IMR-90 (cell line): ENCODE measurements around the gene USP36. TPM values are rescaled to one million over a fixed set of nuclear protein-coding genes. Genes with fewer than 3 reads are reported as not detected.

Experiments
- ATAC-seq: fragments of 200-7000 bp; cut with Tn5 transposase; 2 replicates; pipeline ENCODE4 v1.9.1; 2020; ENCODE audit warnings: low read depth, mild to moderate bottlenecking, moderate library complexity
- BruUV-seq: library from RNA; stranded (reverse); fragments of 400-500 nt; replicated peaks from 2 replicates; lab custom pipeline; 2021; lab: Mats Ljungman, UMichigan
- CTCF ChIA-PET: fragments of 300-600 bp; formaldehyde crosslinking; extraction: SDS; loops from one replicate; lab custom pipeline; 2021; ENCODE audit warnings: antibody characterized with exemption; lab: Yijun Ruan, JAX
- POLR2A ChIA-PET: fragments of 300-600 bp; sonication (Branson Sonifier 250); formaldehyde crosslinking; loops from one replicate; lab custom pipeline; 2022; ENCODE audit warnings: antibody characterized with exemption; ENCODE audit not compliant: unreplicated experiment; lab: Charles Lee
- DNase-seq: peaks from one replicate; pipeline ENCODE4 v3.0.0; 2013
- H2AFZ ChIP-seq: replicated peaks from 2 replicates; pipeline ENCODE3; 2013; ENCODE audit warnings: low read length, mild to moderate bottlenecking; ENCODE audit not compliant: poor library complexity
- H2AK5ac ChIP-seq: 2 replicates; pipeline ENCODE4 v1.6.1; 2013; ENCODE audit warnings: low read depth, low read length, inconsistent platforms
- H2AK9ac ChIP-seq: replicated peaks from 2 replicates; pipeline ENCODE3; 2013; ENCODE audit warnings: mild to moderate bottlenecking, low read depth, low read length, moderate library complexity; ENCODE audit not compliant: poor library complexity
- H2BK120ac ChIP-seq: 2 replicates; pipeline ENCODE4 v1.6.1; 2013; ENCODE audit warnings: low read depth, low read length, inconsistent platforms
- H2BK15ac ChIP-seq: 3 replicates; pipeline ENCODE4 v1.6.1; 2013; ENCODE audit warnings: low read depth, low read length, inconsistent platforms
- H2BK20ac ChIP-seq: 2 replicates; pipeline ENCODE4 v1.6.1; 2013; ENCODE audit warnings: low read depth, mild to moderate bottlenecking, inconsistent platforms, low read length, moderate library complexity
- H2BK5ac ChIP-seq: 2 replicates; pipeline ENCODE4 v1.6.1; 2013; ENCODE audit warnings: mild to moderate bottlenecking, low read depth, low read length, inconsistent platforms; ENCODE audit not compliant: poor library complexity, severe bottlenecking
- H3K14ac ChIP-seq: replicated peaks from 2 replicates; pipeline ENCODE4 v1.6.1; 2013; ENCODE audit warnings: low read depth, low read length, inconsistent platforms
- H3K18ac ChIP-seq: 2 replicates; pipeline ENCODE4 v1.6.1; 2013; ENCODE audit warnings: low read depth, low read length, control low read depth
- H3K23ac ChIP-seq: 2 replicates; pipeline ENCODE4 v1.6.1; 2013; ENCODE audit warnings: low read depth, low read length, inconsistent platforms
- H3K27ac ChIP-seq: 2 replicates; pipeline ENCODE4 v1.5.1; 2013; ENCODE audit warnings: mild to moderate bottlenecking, control low read depth, low read length; ENCODE audit not compliant: insufficient read depth
- H3K27me3 ChIP-seq: 2 replicates; pipeline ENCODE4 v1.6.1; 2013; ENCODE audit warnings: low read length; ENCODE audit not compliant: control insufficient read depth, insufficient read depth
- H3K36me3 ChIP-seq: 2 replicates; pipeline ENCODE4 v1.6.1; 2013; ENCODE audit warnings: low read length, mixed read lengths; ENCODE audit not compliant: control insufficient read depth, insufficient read depth
- H3K4ac ChIP-seq: 2 replicates; pipeline ENCODE4 v1.6.1; 2013; ENCODE audit warnings: low read depth, low read length, inconsistent platforms
- H3K4me1 ChIP-seq: 2 replicates; pipeline ENCODE4 v1.6.1; 2013; ENCODE audit warnings: low read length, mixed read lengths; ENCODE audit not compliant: control insufficient read depth, insufficient read depth
- H3K4me2 ChIP-seq: 2 replicates; pipeline ENCODE4 v1.6.1; 2013; ENCODE audit warnings: low read depth, mild to moderate bottlenecking, control low read depth, low read length, moderate library complexity
- H3K4me3 ChIP-seq: 2 replicates; pipeline ENCODE4 v1.5.1; 2013; ENCODE audit warnings: low read depth, mild to moderate bottlenecking, control low read depth, low read length, moderate library complexity; ENCODE audit not compliant: insufficient read depth
- H3K56ac ChIP-seq: 2 replicates; pipeline ENCODE4 v1.6.1; 2013; ENCODE audit warnings: low read length, inconsistent platforms; ENCODE audit not compliant: insufficient read depth; ENCODE audit errors: extremely low read depth
- H3K79me1 ChIP-seq, 2 experiments: 2 replicates each; pipeline ENCODE4 v1.6.1; 2013; ENCODE audit warnings: low read length in 2 of 2, inconsistent platforms in 1 of 2, low read depth in 1 of 2
- H3K9ac ChIP-seq: 2 replicates; pipeline ENCODE4 v1.6.1; 2013; ENCODE audit warnings: low read depth, low read length, control low read depth
- H3K9me1 ChIP-seq: 2 replicates; pipeline ENCODE4 v1.6.1; 2013; ENCODE audit warnings: low read length, inconsistent platforms; ENCODE audit not compliant: insufficient read depth
- H3K9me3 ChIP-seq: 2 replicates; pipeline ENCODE4 v1.6.1; 2013; ENCODE audit warnings: low read length; ENCODE audit not compliant: control insufficient read depth, insufficient read depth
- H4K20me1 ChIP-seq: 2 replicates; pipeline ENCODE4 v1.6.1; 2013; ENCODE audit warnings: low read length, inconsistent platforms; ENCODE audit not compliant: insufficient read depth
- H4K5ac ChIP-seq: 2 replicates; pipeline ENCODE4 v1.6.1; 2013; ENCODE audit warnings: mild to moderate bottlenecking, low read depth, low read length, control low read depth
- H4K8ac ChIP-seq, 2 experiments: 2 replicates each; pipeline ENCODE4 v1.6.1; 2013; ENCODE audit warnings: low read depth in 2 of 2, low read length in 2 of 2, control low read depth in 1 of 2, inconsistent platforms in 1 of 2
- H4K91ac ChIP-seq: 2 replicates; pipeline ENCODE4 v1.6.1; 2013; ENCODE audit warnings: low read depth, low read length, inconsistent platforms; ENCODE audit not compliant: insufficient read depth
- BHLHE40 ChIP-seq: fragments of 150-350 bp; IDR thresholded peaks from 2 replicates; pipeline ENCODE4 v1.6.1; 2016; ENCODE audit warnings: mild to moderate bottlenecking, low read depth, low read length
- CEBPB ChIP-seq: IDR thresholded peaks from 2 replicates; pipeline ENCODE4 v1.6.1; 2012; ENCODE audit warnings: low read depth, low read length, improper control_type of control experiment
- CHD1 ChIP-seq: IDR thresholded peaks from 2 replicates; pipeline ENCODE4 v1.6.1; 2012; ENCODE audit warnings: low read depth, low read length, improper control_type of control experiment
- FOS ChIP-seq: fragments of 150-350 bp; IDR thresholded peaks from 2 replicates; pipeline ENCODE4 v1.6.1; 2016; ENCODE audit warnings: low read depth, low read length
- MAFK ChIP-seq: IDR thresholded peaks from 2 replicates; pipeline ENCODE4 v1.6.1; 2012; ENCODE audit warnings: low read depth, low read length, improper control_type of control experiment
- MAZ ChIP-seq: IDR thresholded peaks from 2 replicates; pipeline ENCODE4 v1.6.1; 2012; ENCODE audit warnings: low read depth, mild to moderate bottlenecking, low read length, improper control_type of control experiment, moderate library complexity, borderline replicate concordance
- MXI1 ChIP-seq: IDR thresholded peaks from 2 replicates; pipeline ENCODE4 v1.6.1; 2012; ENCODE audit warnings: low read depth, mild to moderate bottlenecking, low read length, moderate library complexity, borderline replicate concordance
- NFE2L2 ChIP-seq: fragments of 150-350 bp; IDR thresholded peaks from 2 replicates; pipeline ENCODE4 v1.6.1; 2016; ENCODE audit warnings: low read depth, mild to moderate bottlenecking, low read length
- POLR2A ChIP-seq: IDR thresholded peaks from 2 replicates; pipeline ENCODE4 v1.6.1; 2012; ENCODE audit warnings: mild to moderate bottlenecking, low read depth, low read length
- RAD21 ChIP-seq: IDR thresholded peaks from 2 replicates; pipeline ENCODE4 v1.6.1; 2012; ENCODE audit warnings: low read length, improper control_type of control experiment
- RCOR1 ChIP-seq: IDR thresholded peaks from 2 replicates; pipeline ENCODE4 v1.6.1; 2012; ENCODE audit warnings: mild to moderate bottlenecking, low read length, improper control_type of control experiment; ENCODE audit not compliant: insufficient replicate concordance
- RFX5 ChIP-seq: IDR thresholded peaks from 2 replicates; pipeline ENCODE4 v1.8.0; 2012; ENCODE audit warnings: low read depth, mild to moderate bottlenecking, low read length, moderate library complexity
- SMC3 ChIP-seq: fragments of 150-350 bp; IDR thresholded peaks from 2 replicates; pipeline ENCODE4 v1.6.1; 2016; ENCODE audit warnings: low read depth, mild to moderate bottlenecking, antibody characterized with exemption, low read length, moderate library complexity
- USF2 ChIP-seq: fragments of 150-350 bp; IDR thresholded peaks from 2 replicates; pipeline ENCODE4 v1.6.1; 2017; ENCODE audit warnings: mild to moderate bottlenecking, antibody characterized with exemption, low read length, low read depth
- WGBS, 2 experiments: methylation state at CpG; one replicate each; pipeline versions ENCODE4 v1.1.5 to v1.1.7; 2013; ENCODE audit warnings: missing lambda C conversion rate in 2 of 2; ENCODE audit not compliant: insufficient read length in 1 of 2; ENCODE audit errors: extremely low coverage in 2 of 2; 5-methylcytosine and 5-hydroxymethylcytosine counted together
- dilution Hi-C: fragments of 300-500 bp; cut with HindIII; formaldehyde crosslinking; loops from one replicate; pipeline ENCODE4 v1.14.3; 2018; ENCODE audit warnings: low sequenced_read_pairs; ENCODE audit not compliant: unreplicated experiment
- in situ Hi-C: fragments of 300-500 bp; cut with MboI; formaldehyde crosslinking; loops from 3 replicates; pipeline ENCODE4 v1.14.3; 2019; ENCODE audit warnings: low sequenced_read_pairs, inconsistent platforms, mixed read lengths
- intact Hi-C: fragments of 100-400 bp; cut with micrococcal nuclease; formaldehyde crosslinking; loops from 2 replicates; pipeline ENCODE4 v1.10.0; 2022
- polyA plus RNA-seq, 3 experiments: library from polyadenylated mRNA; depleted of rRNA; stranded (reverse); fragments of >200 nt; gene quantifications; 2 replicates each; pipeline ENCODE4 v1.2.3, GENCODE V29; 2012; ENCODE audit warnings: low replicate concordance in 1 of 3
- total RNA-seq: library from RNA; depleted of rRNA; stranded (reverse); fragments of >200 nt; gene quantifications from 2 replicates; pipeline ENCODE4 v1.2.3, GENCODE V29; 2012
- TF ChIP-seq, protein P1 (sequence below): fragments of 150-350 bp; IDR thresholded peaks from 2 replicates; pipeline ENCODE4 v1.6.1; 2016; ENCODE audit warnings: low read depth, mild to moderate bottlenecking, low read length, moderate library complexity, borderline replicate concordance
- TF ChIP-seq, protein P2 (sequence below): conservative IDR thresholded peaks from 2 replicates; pipeline ENCODE4 v1.5.1; 2012; ENCODE audit warnings: mild to moderate bottlenecking, low read depth, low read length, improper control_type of control experiment

USP36 gene
- total and polyA plus RNA-seq, 2 of the 4 experiments (the other 2 are of a cell fraction): 30.6 to 38.3 TPM

DNA sequence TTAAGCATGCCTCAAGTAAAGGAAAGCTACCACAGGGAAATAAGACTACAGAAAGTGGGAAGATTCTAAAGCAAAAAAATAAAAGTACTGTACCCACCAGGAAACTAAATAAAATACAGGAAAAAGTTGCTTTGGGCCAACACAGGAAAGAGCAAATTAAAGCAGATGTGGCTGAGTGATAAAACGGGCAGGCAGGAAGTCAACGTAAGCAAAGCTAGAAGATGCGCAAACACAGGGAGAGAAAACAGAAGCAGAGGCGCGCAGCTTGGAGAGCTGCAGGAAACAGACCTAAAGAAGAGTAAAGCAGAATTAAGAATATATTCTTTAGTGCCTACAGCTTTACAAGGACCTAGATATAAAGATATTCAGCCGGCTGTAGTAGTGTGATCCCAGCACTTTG lies 21.7 kb downstream of the USP36 start:
- H3K27ac ChIP-seq: no peak overlapping the region
- BruUV-seq: no TSS peak
- no peak overlapping the region for H2AK5ac ChIP-seq

More for the DNA sequence above, 21.7 kb downstream of the USP36 start:
- H3K27me3 ChIP-seq: no peaks in the 10 kb centered on the region
- ChIA-PET POLR2A (no interaction called here), CTCF (no interaction called here)
- 80% methylated on average over 1 of the region's 6 CpGs; no CpG with 5 or more reads in 1 of the 2 experiments for WGBS, 2 experiments
- H3K9me1 ChIP-seq: peaks cover 11% of the 10 kb centered on the region
- no peak for DNase-seq
- no peak overlapping the region for H2AFZ ChIP-seq
- in situ Hi-C loops: no loop called here
- H2BK120ac ChIP-seq: no peak overlapping the region
- H3K56ac ChIP-seq: no peak overlapping the region
- dilution Hi-C loops: no loop called here
- H3K4me3 ChIP-seq: no peak overlapping the region
- no peak overlapping the region for H3K14ac ChIP-seq
- H3K4me1 ChIP-seq: peaks cover 16% of the 10 kb centered on the region
- no peak overlapping the region for H2AK9ac ChIP-seq
- no peak overlapping the region for H4K8ac ChIP-seq
- no peak overlapping the region for H3K18ac ChIP-seq
- no peak overlapping the region for H4K5ac ChIP-seq
- H3K79me1 ChIP-seq: peaks cover 30 to 80% of the 10 kb centered on the region in 2 experiments
- no peak overlapping the region for H3K4ac ChIP-seq
- no peak overlapping the region for H2BK5ac ChIP-seq
- TF ChIP-seq USF2: no peak
- TF ChIP-seq, protein P1, sequence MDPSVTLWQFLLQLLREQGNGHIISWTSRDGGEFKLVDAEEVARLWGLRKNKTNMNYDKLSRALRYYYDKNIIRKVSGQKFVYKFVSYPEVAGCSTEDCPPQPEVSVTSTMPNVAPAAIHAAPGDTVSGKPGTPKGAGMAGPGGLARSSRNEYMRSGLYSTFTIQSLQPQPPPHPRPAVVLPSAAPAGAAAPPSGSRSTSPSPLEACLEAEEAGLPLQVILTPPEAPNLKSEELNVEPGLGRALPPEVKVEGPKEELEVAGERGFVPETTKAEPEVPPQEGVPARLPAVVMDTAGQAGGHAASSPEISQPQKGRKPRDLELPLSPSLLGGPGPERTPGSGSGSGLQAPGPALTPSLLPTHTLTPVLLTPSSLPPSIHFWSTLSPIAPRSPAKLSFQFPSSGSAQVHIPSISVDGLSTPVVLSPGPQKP: no peak
- TF ChIP-seq FOS: no peak
- no peak for TF ChIP-seq NFE2L2
- TF ChIP-seq MAFK: no peak
- no peak for TF ChIP-seq MAZ
- no peak for TF ChIP-seq RAD21
- TF ChIP-seq RFX5: no peak
- no peak for TF ChIP-seq MXI1
- TF ChIP-seq, protein P2, sequence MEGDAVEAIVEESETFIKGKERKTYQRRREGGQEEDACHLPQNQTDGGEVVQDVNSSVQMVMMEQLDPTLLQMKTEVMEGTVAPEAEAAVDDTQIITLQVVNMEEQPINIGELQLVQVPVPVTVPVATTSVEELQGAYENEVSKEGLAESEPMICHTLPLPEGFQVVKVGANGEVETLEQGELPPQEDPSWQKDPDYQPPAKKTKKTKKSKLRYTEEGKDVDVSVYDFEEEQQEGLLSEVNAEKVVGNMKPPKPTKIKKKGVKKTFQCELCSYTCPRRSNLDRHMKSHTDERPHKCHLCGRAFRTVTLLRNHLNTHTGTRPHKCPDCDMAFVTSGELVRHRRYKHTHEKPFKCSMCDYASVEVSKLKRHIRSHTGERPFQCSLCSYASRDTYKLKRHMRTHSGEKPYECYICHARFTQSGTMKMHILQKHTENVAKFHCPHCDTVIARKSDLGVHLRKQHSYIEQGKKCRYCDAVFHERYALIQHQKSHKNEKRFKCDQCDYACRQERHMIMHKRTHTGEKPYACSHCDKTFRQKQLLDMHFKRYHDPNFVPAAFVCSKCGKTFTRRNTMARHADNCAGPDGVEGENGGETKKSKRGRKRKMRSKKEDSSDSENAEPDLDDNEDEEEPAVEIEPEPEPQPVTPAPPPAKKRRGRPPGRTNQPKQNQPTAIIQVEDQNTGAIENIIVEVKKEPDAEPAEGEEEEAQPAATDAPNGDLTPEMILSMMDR: no peak
- no peak for TF ChIP-seq SMC3
- TF ChIP-seq BHLHE40: no peak
- no peak for TF ChIP-seq CEBPB
- no peak for TF ChIP-seq CHD1
- TF ChIP-seq POLR2A: no peak
- no peak for TF ChIP-seq RCOR1
- intact Hi-C loops: no loop called here
- H2BK15ac ChIP-seq: no peak overlapping the region
- ATAC-seq: no peak
- H3K9me3 ChIP-seq: no peaks in the 10 kb centered on the region
- no peak overlapping the region for H3K4me2 ChIP-seq
- H3K9ac ChIP-seq: no peak overlapping the region
- peaks cover 61% of the 10 kb centered on the region for H3K36me3 ChIP-seq
- no peak overlapping the region for H2BK20ac ChIP-seq
- peaks cover 12% of the 10 kb centered on the region for H4K20me1 ChIP-seq
- H4K91ac ChIP-seq: no peak overlapping the region
- H3K23ac ChIP-seq: no peak overlapping the region
